Measurements from ENCODE around the gene IL31.

The IL31 gene

DNA sequence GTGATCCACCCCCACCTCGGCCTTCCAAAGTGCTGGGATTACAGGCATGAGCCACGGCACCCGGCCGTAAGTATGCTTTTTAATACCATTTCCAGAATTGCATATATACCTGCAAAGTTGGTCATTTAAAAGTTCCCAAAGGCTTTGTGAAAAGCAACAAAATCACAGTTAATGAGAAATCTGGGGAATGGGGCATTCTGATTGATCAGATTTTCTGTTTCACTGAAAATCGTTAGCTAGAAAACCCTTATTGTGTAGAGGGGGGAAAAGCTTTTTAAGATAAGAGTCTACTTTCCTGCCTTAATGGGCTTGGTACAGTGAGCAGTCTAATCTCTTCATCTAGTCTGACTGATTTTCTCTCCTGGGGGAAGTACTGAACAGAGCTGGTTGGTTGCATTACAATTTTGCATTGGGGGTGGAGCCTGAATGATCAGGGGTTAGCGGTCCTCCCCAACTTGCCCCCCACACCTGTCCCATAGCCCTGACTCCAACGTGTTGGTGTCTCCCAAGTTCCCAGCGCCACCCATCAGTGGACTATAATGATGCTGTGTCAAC is 23.8 kb downstream of the IL31 start:
- no peak for DNase-seq
- intact Hi-C loops (cut with DNase I; ENCODE audit: low total_unique reads) = no loop called here
- Histone ChIP-seq H3K4me1 (no peaks in the 10 kb centered on the region), H3K27me3 (no peaks in the 10 kb centered on the region), H3K4me3 (no peak overlapping the region), H3K27ac (no peak overlapping the region), H3K36me3 (peaks cover 0 to 13% (median 0%) of the 10 kb centered on the region in 3 donors), H3K9me3 (no peaks in the 10 kb centered on the region)
- TF ChIP-seq, protein P1, sequence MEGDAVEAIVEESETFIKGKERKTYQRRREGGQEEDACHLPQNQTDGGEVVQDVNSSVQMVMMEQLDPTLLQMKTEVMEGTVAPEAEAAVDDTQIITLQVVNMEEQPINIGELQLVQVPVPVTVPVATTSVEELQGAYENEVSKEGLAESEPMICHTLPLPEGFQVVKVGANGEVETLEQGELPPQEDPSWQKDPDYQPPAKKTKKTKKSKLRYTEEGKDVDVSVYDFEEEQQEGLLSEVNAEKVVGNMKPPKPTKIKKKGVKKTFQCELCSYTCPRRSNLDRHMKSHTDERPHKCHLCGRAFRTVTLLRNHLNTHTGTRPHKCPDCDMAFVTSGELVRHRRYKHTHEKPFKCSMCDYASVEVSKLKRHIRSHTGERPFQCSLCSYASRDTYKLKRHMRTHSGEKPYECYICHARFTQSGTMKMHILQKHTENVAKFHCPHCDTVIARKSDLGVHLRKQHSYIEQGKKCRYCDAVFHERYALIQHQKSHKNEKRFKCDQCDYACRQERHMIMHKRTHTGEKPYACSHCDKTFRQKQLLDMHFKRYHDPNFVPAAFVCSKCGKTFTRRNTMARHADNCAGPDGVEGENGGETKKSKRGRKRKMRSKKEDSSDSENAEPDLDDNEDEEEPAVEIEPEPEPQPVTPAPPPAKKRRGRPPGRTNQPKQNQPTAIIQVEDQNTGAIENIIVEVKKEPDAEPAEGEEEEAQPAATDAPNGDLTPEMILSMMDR (IDR thresholded peaks at IDR 0.05) = no peak

GRCh38 chr12:122148657-122149056 is 25.4 kb downstream of the IL31 start:
- intact Hi-C loops (cut with DNase I; ENCODE audit: low total_unique reads) = no loop called here
- Histone ChIP-seq H3K4me3 (no peak overlapping the region), H3K4me1 (no peaks in the 10 kb centered on the region), H3K27ac (no peak overlapping the region), H3K36me3 (peaks cover 0 to 18% (median 8%) of the 10 kb centered on the region in 3 donors), H3K27me3 (no peaks in the 10 kb centered on the region), H3K9me3 (no peaks in the 10 kb centered on the region)
- DNase-seq = no peak
- TF ChIP-seq, protein P1 (IDR thresholded peaks at IDR 0.05) = no peak

DNA sequence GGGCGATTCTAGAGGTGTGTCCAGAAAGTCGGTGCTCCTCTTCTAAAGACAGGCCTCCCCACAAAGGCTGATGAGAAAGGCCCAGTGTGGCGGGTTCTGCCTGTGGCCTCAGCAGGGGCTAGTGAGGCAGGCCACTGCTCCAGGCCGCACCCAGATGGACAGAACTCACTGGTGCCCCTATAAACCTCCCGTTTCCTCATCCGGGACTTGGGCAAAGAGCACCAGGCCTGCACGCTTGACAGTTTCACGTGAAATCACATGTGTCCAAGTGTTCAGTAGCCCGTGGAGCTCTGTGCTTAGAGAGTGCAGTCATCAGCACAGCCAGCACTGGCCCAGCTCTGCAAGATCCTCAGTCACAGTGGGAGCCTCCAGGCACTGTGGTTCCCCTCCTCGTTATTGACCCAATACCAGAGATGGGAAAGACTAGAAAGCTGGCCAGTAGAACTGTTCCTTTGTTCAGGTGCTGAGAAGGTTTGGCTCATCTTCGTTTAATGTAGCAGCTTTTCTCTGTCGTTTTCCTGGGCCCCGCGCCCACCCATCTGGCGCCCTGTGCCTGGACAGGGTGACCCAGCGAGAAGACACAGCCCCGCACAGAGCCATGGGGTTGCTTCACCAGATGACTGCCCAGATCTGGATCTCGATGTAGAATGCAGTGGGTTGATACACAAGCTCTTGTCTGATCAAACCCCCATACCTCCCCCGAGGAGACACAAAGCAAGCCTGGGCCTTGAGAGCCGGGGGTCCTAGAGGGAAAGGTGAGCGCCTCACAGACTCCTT is 26.3 kb downstream of the IL31 start:
- no peak for DNase-seq
- intact Hi-C loops (cut with DNase I; ENCODE audit: low total_unique reads) = no loop called here
- no peaks in the 10 kb centered on the region for H3K27me3 ChIP-seq

GRCh38 chr12:122145505-122146330 is 28.3 kb downstream of the IL31 start:
- H3K4me1 ChIP-seq = no peaks in the 10 kb centered on the region
- H3K36me3 ChIP-seq = peaks cover 27 to 47% (median 36%) of the 10 kb centered on the region in 3 donors
- no peak for DNase-seq
- no peak overlapping the region for H3K4me3 ChIP-seq
- TF ChIP-seq, protein P1 (IDR thresholded peaks at IDR 0.05) = no peak
- H3K27me3 ChIP-seq = no peaks in the 10 kb centered on the region
- H3K9me3 ChIP-seq = no peaks in the 10 kb centered on the region
- H3K27ac ChIP-seq = no peak overlapping the region
- intact Hi-C loops (cut with DNase I; ENCODE audit: low total_unique reads) = no loop called here

More for the DNA sequence above, 26.3 kb downstream of the IL31 start:
- H3K4me1 ChIP-seq = no peaks in the 10 kb centered on the region
- H3K27ac ChIP-seq = no peak overlapping the region
- TF ChIP-seq, protein P1 (IDR thresholded peaks at IDR 0.05) = no peak
- H3K9me3 ChIP-seq = no peaks in the 10 kb centered on the region
- H3K36me3 ChIP-seq = peaks cover 7 to 27% (median 16%) of the 10 kb centered on the region in 3 donors
- H3K4me3 ChIP-seq = no peak overlapping the region

GRCh38 chr12:122144885-122145284 is 29.1 kb downstream of the IL31 start:
- Histone ChIP-seq H3K4me3 (no peak overlapping the region), H3K4me1 (no peaks in the 10 kb centered on the region), H3K27ac (no peak overlapping the region), H3K27me3 (no peaks in the 10 kb centered on the region), H3K9me3 (no peaks in the 10 kb centered on the region), H3K36me3 (peaks cover 35 to 56% (median 45%) of the 10 kb centered on the region in 3 donors)
- no peak for DNase-seq
- TF ChIP-seq, protein P1 (IDR thresholded peaks at IDR 0.05) = no peak
- intact Hi-C loops (cut with DNase I; ENCODE audit: low total_unique reads) = no loop called here
